Calu3 (cell line): ENCODE data around the gene LCORL. TPM values are rescaled to one million over a fixed set of nuclear protein-coding genes. Genes with fewer than 3 reads are reported as not detected.
"Not testable (repeated sequence)": the region's sequence is repeated elsewhere in the genome, so short reads cannot be mapped to it uniquely, and the experiment has no call there.

Experiments
- BruUV-seq: library from RNA; stranded (reverse); fragments of 400-500 nt; replicated peaks from 2 replicates; lab custom pipeline; 2021; lab: Mats Ljungman, UMichigan
- CTCF ChIA-PET: fragments of 300-600 bp; sonication (Branson Sonifier 250); formaldehyde crosslinking; loops from one replicate; lab custom pipeline; 2022; ENCODE audit warnings: antibody characterized with exemption; lab: Charles Lee
- DNase-seq: peaks from one replicate; pipeline ENCODE4 v3.0.0; 2022
- H3K27ac Mint-ChIP-seq: one replicate; pipeline ENCODE4 v1.8.0; 2022; ENCODE audit warnings: mixed read lengths; ENCODE audit not compliant: unreplicated experiment
- H3K27me3 Mint-ChIP-seq: one replicate; pipeline ENCODE4 v1.8.0; 2022; ENCODE audit warnings: mixed read lengths; ENCODE audit not compliant: unreplicated experiment
- H3K36me3 Mint-ChIP-seq: one replicate; pipeline ENCODE4 v1.8.0; 2022; ENCODE audit warnings: mild to moderate bottlenecking, moderate library complexity, mixed read lengths; ENCODE audit not compliant: insufficient read depth, unreplicated experiment
- H3K4me1 Mint-ChIP-seq: one replicate; pipeline ENCODE4 v1.8.0; 2022; ENCODE audit warnings: mild to moderate bottlenecking, low read depth, mixed read lengths; ENCODE audit not compliant: unreplicated experiment
- H3K4me3 Mint-ChIP-seq: one replicate; pipeline ENCODE4 v1.8.0; 2022; ENCODE audit warnings: mild to moderate bottlenecking, low read depth, moderate library complexity, mixed read lengths; ENCODE audit not compliant: unreplicated experiment
- H3K9me3 Mint-ChIP-seq: one replicate; pipeline ENCODE4 v1.8.0; 2022; ENCODE audit warnings: low read depth, mixed read lengths; ENCODE audit not compliant: unreplicated experiment
- intact Hi-C: fragments of 100-400 bp; cut with micrococcal nuclease; formaldehyde crosslinking; loops from one replicate; pipeline ENCODE4 v1.10.0; 2022; ENCODE audit not compliant: unreplicated experiment
- total RNA-seq: library from RNA; stranded (reverse); gene quantifications from 2 replicates; pipeline ENCODE4 v1.2.3, GENCODE V29; 2022
- TF ChIP-seq, protein P1 (sequence below): fragments of 200-600 bp; IDR thresholded peaks from one replicate; pipeline ENCODE4 v1.8.0; 2022; ENCODE audit warnings: antibody characterized with exemption; ENCODE audit not compliant: unreplicated experiment

Gene LCORL
- total RNA-seq, 1 experiment from 2014 or later: 15.4 TPM

GRCh38 chr4:18007625-18008024 is 13.9 kb downstream of the LCORL start:
- Mint-ChIP-seq H3K36me3 (peaks cover 5% of the 10 kb centered on the region), H3K4me3 (no peak overlapping the region), H3K9me3 (peaks cover 7% of the 10 kb centered on the region), H3K27me3 (no peaks in the 10 kb centered on the region), H3K27ac (no peak overlapping the region), H3K4me1 (peaks cover under 1% of the 10 kb centered on the region)
- TF ChIP-seq, protein P1, sequence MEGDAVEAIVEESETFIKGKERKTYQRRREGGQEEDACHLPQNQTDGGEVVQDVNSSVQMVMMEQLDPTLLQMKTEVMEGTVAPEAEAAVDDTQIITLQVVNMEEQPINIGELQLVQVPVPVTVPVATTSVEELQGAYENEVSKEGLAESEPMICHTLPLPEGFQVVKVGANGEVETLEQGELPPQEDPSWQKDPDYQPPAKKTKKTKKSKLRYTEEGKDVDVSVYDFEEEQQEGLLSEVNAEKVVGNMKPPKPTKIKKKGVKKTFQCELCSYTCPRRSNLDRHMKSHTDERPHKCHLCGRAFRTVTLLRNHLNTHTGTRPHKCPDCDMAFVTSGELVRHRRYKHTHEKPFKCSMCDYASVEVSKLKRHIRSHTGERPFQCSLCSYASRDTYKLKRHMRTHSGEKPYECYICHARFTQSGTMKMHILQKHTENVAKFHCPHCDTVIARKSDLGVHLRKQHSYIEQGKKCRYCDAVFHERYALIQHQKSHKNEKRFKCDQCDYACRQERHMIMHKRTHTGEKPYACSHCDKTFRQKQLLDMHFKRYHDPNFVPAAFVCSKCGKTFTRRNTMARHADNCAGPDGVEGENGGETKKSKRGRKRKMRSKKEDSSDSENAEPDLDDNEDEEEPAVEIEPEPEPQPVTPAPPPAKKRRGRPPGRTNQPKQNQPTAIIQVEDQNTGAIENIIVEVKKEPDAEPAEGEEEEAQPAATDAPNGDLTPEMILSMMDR: no peak
- intact Hi-C loops: no loop called here
- no peak for DNase-seq
- no TSS peak for BruUV-seq
- CTCF ChIA-PET: no interaction called here

GRCh38 chr4:18006432-18006831 is 15.1 kb downstream of the LCORL start:
- BruUV-seq, H3K36me3 Mint-ChIP-seq, intact Hi-C loops, H3K4me3 Mint-ChIP-seq, DNase-seq, H3K27ac Mint-ChIP-seq, CTCF ChIA-PET, H3K9me3 Mint-ChIP-seq, H3K4me1 Mint-ChIP-seq, H3K27me3 Mint-ChIP-seq: not testable (repeated sequence)

GRCh38 chr4:17997129-17997528 is 24.4 kb downstream of the LCORL start:
- H3K27me3 Mint-ChIP-seq: no peaks in the 10 kb centered on the region
- CTCF ChIA-PET: no interaction called here
- H3K4me3 Mint-ChIP-seq: no peak overlapping the region
- H3K4me1 Mint-ChIP-seq: no peaks in the 10 kb centered on the region
- H3K27ac Mint-ChIP-seq: no peak overlapping the region
- BruUV-seq: no TSS peak
- DNase-seq: no peak
- TF ChIP-seq, protein P1: no peak
- H3K9me3 Mint-ChIP-seq: peaks cover 4% of the 10 kb centered on the region
- H3K36me3 Mint-ChIP-seq: no peaks in the 10 kb centered on the region
- intact Hi-C loops: no loop called here

- BruUV-seq: no TSS peak
- Mint-ChIP-seq H3K27ac (no peak overlapping the region), H3K27me3 (no peaks in the 10 kb centered on the region), H3K36me3 (no peaks in the 10 kb centered on the region), H3K4me3 (no peak overlapping the region), H3K4me1 (no peaks in the 10 kb centered on the region), H3K9me3 (peaks cover 7% of the 10 kb centered on the region)
- CTCF ChIA-PET: interaction anchor here (0.8 kb wide), 1 partner anchor 27 kb away, joined by 6 read pairs; no protein-coding TSS in a partner anchor
- TF ChIP-seq, protein P1: no peak
- intact Hi-C loops: no loop called here
- no peak for DNase-seq
Measured at GRCh38 chr4:17995165-17995564, 26.4 kb downstream of the LCORL start.

- TF ChIP-seq, protein P1: no peak
- Mint-ChIP-seq H3K4me3 (no peak overlapping the region), H3K36me3 (peaks cover 5% of the 10 kb centered on the region), H3K4me1 (no peaks in the 10 kb centered on the region), H3K9me3 (peaks cover 14% of the 10 kb centered on the region), H3K27ac (no peak overlapping the region), H3K27me3 (no peaks in the 10 kb centered on the region)
- intact Hi-C loops: no loop called here
- no TSS peak for BruUV-seq
- CTCF ChIA-PET: no interaction called here
- DNase-seq: no peak
Measured at GRCh38 chr4:17985832-17986231, 35.7 kb downstream of the LCORL start.
